GM12873 (cell line): Measurements from ENCODE around the gene GAPDH.

Experiments used
- TF ChIP-seq, protein P1 (sequence below): IDR thresholded peaks from 2 replicates; pipeline ENCODE4 v1.5.1; 2012; ENCODE audit warnings: low read depth, mild to moderate bottlenecking, moderate library complexity, low read length, control low read depth; ENCODE audit not compliant: insufficient read depth; ENCODE audit errors: missing control alignments

GAPDH gene

DNA sequence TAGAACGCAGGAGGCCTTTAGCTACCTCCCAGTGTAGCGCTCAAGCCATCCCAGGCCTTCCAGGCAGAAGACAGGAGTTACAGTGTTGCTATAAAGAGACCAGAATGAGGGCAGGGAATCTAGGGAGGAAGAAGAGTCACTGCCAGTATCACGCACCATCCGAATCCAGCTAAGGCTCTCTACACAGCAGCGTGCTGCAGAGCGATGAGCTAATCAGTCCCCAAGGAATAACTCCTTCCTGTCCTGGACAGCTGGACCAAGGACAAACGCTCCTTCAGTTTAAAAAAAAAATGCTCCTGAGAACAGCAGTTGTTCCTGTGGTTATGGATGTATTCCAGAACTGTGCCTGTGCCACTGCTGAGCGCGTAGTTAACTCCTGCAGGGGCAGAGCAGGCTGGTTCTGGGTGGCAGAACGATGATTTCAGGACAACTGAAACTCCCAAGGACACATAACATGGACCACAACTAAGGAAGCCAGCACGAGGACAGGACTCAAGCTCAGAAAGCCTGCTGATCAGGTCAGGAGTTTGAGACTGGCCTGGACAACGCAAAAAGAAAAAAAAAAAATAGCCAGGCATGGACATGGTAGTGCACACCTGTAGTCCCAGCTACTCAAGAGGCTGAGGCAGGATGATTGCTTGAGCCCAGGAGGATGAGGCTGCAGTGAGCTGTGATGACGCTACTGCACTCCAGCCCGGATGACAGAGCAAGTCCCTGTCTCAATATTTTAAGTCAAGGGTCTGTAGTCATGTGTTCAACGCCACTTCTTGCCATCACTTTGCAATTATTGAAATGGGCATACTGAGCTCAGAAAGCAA, 18.9 kb downstream of the GAPDH start:
- TF ChIP-seq, protein P1, sequence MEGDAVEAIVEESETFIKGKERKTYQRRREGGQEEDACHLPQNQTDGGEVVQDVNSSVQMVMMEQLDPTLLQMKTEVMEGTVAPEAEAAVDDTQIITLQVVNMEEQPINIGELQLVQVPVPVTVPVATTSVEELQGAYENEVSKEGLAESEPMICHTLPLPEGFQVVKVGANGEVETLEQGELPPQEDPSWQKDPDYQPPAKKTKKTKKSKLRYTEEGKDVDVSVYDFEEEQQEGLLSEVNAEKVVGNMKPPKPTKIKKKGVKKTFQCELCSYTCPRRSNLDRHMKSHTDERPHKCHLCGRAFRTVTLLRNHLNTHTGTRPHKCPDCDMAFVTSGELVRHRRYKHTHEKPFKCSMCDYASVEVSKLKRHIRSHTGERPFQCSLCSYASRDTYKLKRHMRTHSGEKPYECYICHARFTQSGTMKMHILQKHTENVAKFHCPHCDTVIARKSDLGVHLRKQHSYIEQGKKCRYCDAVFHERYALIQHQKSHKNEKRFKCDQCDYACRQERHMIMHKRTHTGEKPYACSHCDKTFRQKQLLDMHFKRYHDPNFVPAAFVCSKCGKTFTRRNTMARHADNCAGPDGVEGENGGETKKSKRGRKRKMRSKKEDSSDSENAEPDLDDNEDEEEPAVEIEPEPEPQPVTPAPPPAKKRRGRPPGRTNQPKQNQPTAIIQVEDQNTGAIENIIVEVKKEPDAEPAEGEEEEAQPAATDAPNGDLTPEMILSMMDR: no peak

DNA sequence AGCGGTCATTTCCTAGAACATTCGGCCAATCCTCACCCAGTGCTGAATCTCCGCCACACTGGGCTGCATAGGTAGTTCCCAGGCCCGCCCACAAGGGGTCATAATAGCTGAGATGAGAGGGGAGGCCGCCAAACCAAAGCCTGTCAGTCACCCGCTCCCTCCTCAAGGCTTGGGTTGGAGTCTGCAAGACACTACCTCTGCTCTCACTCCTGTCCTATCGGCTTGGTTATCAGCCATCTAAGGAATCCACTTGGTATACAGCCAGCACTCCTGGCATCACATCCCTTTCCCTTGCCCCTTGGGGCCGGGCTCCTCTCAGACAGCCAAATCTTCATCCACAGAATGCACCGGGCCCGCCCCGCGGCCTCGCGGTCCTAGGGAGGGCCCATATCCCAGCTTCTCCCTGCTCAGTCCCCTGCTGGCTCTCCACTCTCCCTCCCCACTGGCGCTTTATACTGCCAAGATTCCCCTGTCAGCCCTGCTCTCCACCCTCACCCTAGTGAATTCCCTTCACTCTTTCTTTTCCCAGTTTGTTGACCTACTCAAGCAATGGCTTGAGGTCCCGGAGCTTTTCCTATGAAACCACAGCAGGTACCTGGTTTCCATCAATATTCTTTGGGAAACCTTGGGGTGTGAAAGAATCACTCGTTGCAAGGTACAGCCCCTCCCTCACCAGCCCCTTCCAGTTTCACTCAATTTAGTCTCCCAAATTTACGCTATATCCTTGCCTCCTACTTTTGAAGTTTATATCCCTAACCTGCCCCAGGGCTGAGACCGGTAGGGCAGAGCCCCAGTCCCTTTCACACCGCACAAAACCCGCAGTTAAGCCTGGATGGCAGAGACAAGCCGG, 20.1 kb downstream of the GAPDH start:
- TF ChIP-seq, protein P1: peak; percentile 82

DNA sequence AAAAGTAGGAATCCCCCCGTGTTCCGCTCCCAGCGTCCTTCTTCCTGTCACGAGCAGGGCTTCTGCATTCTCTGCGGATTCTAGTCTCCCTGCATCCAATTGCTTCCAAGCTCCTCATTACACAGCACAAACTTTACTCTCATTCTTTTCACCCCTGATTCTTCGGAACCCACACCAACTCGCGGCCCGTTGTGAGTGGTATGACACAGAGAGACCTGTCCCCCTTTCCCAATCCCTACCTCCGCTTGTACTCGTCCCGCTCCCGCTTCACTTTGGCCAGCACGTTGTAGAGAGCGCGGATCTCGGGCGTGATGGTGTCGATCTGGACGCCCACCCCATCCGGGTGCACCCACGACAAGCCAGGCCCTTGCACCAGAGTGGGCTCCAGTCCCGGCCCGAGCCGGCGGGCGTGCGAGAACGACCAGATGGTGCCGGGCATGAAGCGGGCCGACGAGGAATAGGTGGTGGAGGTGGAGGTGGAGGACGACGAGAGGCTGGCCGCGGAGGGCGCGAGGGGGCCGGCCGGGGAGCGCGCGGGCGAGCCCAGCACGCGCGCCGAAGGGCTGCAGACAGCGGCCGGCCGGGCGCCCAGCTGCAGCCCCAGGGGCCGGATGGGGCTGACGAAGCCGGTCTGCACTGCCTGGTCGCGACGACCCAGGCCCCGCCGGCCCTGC, 20.8 kb downstream of the GAPDH start:
- TF ChIP-seq, protein P1: no peak

DNA sequence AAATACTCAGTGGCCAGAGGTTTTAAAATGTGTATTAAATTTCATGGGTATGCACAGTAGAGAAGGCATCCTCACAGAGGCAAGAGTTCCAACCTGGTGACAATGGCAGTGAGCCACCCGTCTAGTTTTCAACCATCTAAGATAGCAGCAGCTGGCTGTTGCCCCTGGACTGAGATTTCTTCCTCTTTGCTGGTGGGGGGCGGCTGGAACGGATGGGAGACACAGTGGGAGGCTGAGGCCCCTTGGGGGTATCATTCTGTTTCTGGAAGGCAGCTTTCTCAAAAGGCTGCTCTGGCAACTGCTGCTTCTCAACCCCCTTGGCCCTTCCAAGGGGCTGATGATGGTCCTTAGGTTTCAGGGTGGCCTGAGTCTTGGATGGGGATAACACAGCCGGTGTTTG, 22.5 kb downstream of the GAPDH start:
- TF ChIP-seq, protein P1: no peak

DNA sequence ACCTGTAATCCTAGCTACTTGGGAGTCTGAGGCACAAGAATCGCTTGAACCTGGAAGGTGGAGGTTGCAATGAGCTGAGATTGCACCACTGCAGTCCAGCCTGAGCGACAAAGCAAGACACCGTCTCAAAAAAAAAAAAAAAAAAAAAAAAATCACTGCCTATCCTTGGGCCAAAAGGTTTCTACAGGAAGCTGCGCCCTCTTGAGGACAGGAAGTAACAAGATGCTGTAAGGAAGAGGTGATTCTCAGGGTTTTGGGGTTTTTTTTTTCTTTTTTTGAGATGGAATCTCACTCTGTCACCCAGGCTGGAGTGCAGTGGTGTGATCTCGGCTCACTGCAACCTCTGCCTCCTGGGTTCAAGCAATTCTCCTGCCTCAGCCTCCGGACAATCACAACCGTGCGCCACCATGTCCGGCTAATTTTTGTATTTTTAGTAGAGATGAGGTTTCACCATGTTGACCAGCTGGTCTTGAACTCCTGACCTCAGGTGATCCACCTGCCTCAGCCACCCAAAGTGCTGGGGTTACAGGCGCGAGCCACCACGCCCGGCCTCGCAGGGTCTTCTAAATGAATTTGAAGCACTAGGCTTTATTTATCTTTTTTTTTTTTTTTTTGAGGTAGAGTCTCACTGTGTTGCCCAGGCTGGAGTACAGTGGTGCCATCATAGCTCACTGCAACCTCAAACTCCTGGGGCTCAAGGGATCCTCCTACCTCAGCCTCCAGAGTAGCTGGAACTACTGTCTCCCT, 23.9 kb downstream of the GAPDH start:
- TF ChIP-seq, protein P1: peak; percentile 55

DNA sequence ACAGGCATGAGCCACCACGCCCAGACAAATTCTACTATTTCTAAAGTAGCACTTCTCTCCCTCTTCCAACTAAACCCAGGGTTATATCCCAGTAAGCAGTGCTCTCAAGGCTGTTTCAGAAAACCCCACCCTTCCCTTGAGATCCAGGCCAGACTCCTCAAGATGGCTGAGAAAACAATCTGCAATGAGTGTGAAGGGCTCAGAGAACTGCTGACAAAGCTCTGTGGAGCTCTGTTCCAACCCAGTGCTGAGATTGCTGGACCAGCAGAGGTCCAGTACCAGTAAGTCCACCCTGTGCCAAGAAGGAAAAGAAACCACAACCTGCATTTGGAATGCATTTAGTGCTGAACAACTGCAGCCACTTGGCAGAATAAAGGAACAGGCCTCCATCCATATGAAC, 25.2 kb downstream of the GAPDH start:
- TF ChIP-seq, protein P1: no peak
